Activated CD8-positive, alpha-beta T cell treated with anti-CD3 and anti-CD28 coated beads for 36 hours (primary cell): ENCODE results near the gene PDS5A. TPM values are rescaled to one million over a fixed set of nuclear protein-coding genes. Genes with fewer than 3 reads are reported as not detected.

Experiments
- ATAC-seq: fragments of 200-7000 bp; cut with Tn5 transposase; one replicate; pipeline ENCODE4 v1.10.0; 2021; ENCODE audit warnings: mild to moderate bottlenecking, moderate library complexity
- CTCF ChIA-PET: fragments of 350-600 bp; sonication (Branson Sonifier 250); formaldehyde crosslinking; loops from one replicate; lab custom pipeline; 2021; ENCODE audit warnings: antibody characterized with exemption; lab: Charles Lee
- POLR2A ChIA-PET: fragments of 350-600 bp; sonication (Branson Sonifier 250); formaldehyde crosslinking; loops from one replicate; lab custom pipeline; 2021; ENCODE audit warnings: antibody characterized with exemption; lab: Charles Lee
- DNase-seq: peaks from one replicate; pipeline ENCODE4 v3.0.0-alpha.2; 2020
- H3K27ac Mint-ChIP-seq: one replicate; pipeline ENCODE4 v1.8.0; 2021; ENCODE audit warnings: mild to moderate bottlenecking, mixed read lengths
- H3K27me3 Mint-ChIP-seq: one replicate; pipeline ENCODE4 v1.8.0; 2021; ENCODE audit warnings: mixed read lengths
- H3K36me3 Mint-ChIP-seq: one replicate; pipeline ENCODE4 v1.8.0; 2021; ENCODE audit warnings: low read depth, mixed read lengths
- H3K4me1 Mint-ChIP-seq: one replicate; pipeline ENCODE4 v1.8.0; 2021; ENCODE audit warnings: low read depth, mixed read lengths
- H3K4me3 Mint-ChIP-seq: one replicate; pipeline ENCODE4 v1.8.0; 2021; ENCODE audit warnings: mild to moderate bottlenecking, moderate library complexity, mixed read lengths
- H3K9me3 Mint-ChIP-seq: one replicate; pipeline ENCODE4 v1.8.0; 2021; ENCODE audit warnings: mixed read lengths
- CTCF ChIP-seq: fragments of 200-600 bp; IDR thresholded peaks from one replicate; pipeline ENCODE4 v1.8.0; 2022; ENCODE audit warnings: antibody characterized with exemption, mild to moderate bottlenecking
- intact Hi-C: fragments of 100-400 bp; cut with micrococcal nuclease; formaldehyde crosslinking; loops from one replicate; pipeline ENCODE4 v1.10.0; 2022
- total RNA-seq, 2 experiments: library from RNA; stranded (reverse); gene quantifications; one replicate each; pipeline ENCODE4 v1.2.3, GENCODE V29; 2021

Gene PDS5A
- total RNA-seq, 2 experiments from 2014 or later = 105 to 106 TPM

GRCh38 chr4:39881789-39882188 lies 95.9 kb downstream of the PDS5A start:
- CTCF ChIA-PET = no interaction called here
- Mint-ChIP-seq H3K4me1 (peaks cover 2% of the 10 kb centered on the region), H3K4me3 (no peak overlapping the region), H3K9me3 (no peaks in the 10 kb centered on the region), H3K36me3 (peaks cover 35% of the 10 kb centered on the region), H3K27ac (no peak overlapping the region), H3K27me3 (no peaks in the 10 kb centered on the region)
- intact Hi-C loops = no loop called here
- no peak for TF ChIP-seq CTCF
- DNase-seq (no peak), ATAC-seq (peak; percentile 49)
- POLR2A ChIA-PET = no interaction called here

- no peak overlapping the region for H3K27ac Mint-ChIP-seq
- H3K9me3 Mint-ChIP-seq = no peaks in the 10 kb centered on the region
- no peak for TF ChIP-seq CTCF
- H3K4me1 Mint-ChIP-seq = peaks cover 16% of the 10 kb centered on the region
- POLR2A ChIA-PET = interaction anchor here (0.6 to 1.0 kb wide), 2 partner anchors 34 to 99 kb away, joined by 3 read pairs; no protein-coding TSS in a partner anchor
- intact Hi-C loops = no loop called here
- H3K27me3 Mint-ChIP-seq = no peaks in the 10 kb centered on the region
- ATAC-seq (no peak), DNase-seq (no peak)
- peaks cover 34% of the 10 kb centered on the region for H3K36me3 Mint-ChIP-seq
- H3K4me3 Mint-ChIP-seq = no peak overlapping the region
- CTCF ChIA-PET = no interaction called here
Measured at GRCh38 chr4:39877971-39878370, 99.7 kb downstream of the PDS5A start.

- DNase-seq (no peak), ATAC-seq (peak; percentile 13)
- intact Hi-C loops = no loop called here
- CTCF ChIA-PET = interaction anchor here (0.7 to 1.0 kb wide), 2 partner anchors 40 to 102 kb away, joined by 3 read pairs; no protein-coding TSS in a partner anchor
- Mint-ChIP-seq H3K4me3 (no peak overlapping the region), H3K27ac (peak overlapping the region; percentile 77), H3K4me1 (peaks cover 14% of the 10 kb centered on the region), H3K36me3 (peaks cover 39% of the 10 kb centered on the region), H3K27me3 (no peaks in the 10 kb centered on the region), H3K9me3 (no peaks in the 10 kb centered on the region)
- POLR2A ChIA-PET = no interaction called here
- no peak for TF ChIP-seq CTCF
Measured at GRCh38 chr4:39873823-39874222, 103.9 kb downstream of the PDS5A start.

DNA sequence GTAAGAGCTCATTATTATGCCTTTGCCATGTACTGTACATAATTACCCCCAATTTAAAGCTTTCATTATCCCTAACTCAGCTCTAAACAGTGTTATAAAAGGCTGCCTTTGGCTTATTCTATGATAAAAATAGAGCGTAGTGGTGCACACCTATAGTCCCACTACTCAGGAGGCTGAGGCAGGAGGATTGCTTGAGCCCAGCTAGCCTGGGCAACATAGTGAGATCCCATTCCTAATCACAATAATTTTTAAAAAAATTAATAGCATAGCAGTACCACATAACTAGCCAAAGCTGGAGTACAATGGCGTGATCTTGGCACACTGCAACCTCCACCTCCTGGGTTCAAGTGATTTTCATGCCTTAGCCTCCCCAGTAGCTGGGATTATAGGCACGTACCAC lies 112.4 kb downstream of the PDS5A start:
- intact Hi-C loops = no loop called here
- DNase-seq (no peak), ATAC-seq (no peak)
- Mint-ChIP-seq H3K4me3 (no peak overlapping the region), H3K27ac (no peak overlapping the region), H3K9me3 (no peaks in the 10 kb centered on the region), H3K4me1 (peaks cover 4% of the 10 kb centered on the region), H3K27me3 (no peaks in the 10 kb centered on the region), H3K36me3 (peaks cover 25% of the 10 kb centered on the region)
- no peak for TF ChIP-seq CTCF
- CTCF ChIA-PET = interaction anchor here (1.0 kb wide), 1 partner anchor 32 kb away, joined by 3 read pairs; no protein-coding TSS in a partner anchor
- POLR2A ChIA-PET = interaction anchor here (0.9 kb wide), 1 partner anchor 367 kb away, joined by 3 read pairs; no protein-coding TSS in a partner anchor

DNA sequence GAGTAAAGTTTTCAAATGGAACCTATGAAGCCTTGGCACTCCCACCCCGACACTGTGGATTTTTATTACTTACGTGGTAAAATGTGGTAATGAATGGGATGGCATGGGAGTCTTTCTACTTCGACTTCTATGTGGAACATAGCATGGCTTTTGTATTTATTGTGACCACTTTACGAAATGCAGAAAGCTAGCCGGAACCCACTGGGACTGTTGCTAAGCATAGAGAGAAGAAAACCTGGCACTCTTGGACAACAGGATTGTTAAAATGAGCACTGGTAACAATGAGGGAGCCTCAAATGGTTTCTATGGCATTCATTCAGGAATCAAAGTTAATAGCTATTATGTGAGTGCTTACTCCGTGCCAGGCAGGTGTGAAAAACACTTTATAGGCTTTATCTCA lies 113.3 kb downstream of the PDS5A start:
- TF ChIP-seq CTCF = no peak
- ATAC-seq = no peak
- ChIA-PET POLR2A (no interaction called here), CTCF (no interaction called here)
- H3K27me3 Mint-ChIP-seq = no peaks in the 10 kb centered on the region
- H3K4me1 Mint-ChIP-seq = peaks cover 4% of the 10 kb centered on the region
- no peak overlapping the region for H3K4me3 Mint-ChIP-seq
- intact Hi-C loops = no loop called here
- no peaks in the 10 kb centered on the region for H3K9me3 Mint-ChIP-seq
- peaks cover 29% of the 10 kb centered on the region for H3K36me3 Mint-ChIP-seq
- no peak overlapping the region for H3K27ac Mint-ChIP-seq
- no peak for DNase-seq
